Neural progenitor cell (in vitro differentiated cells): ENCODE data around the gene NAT10.

Source experiments
- CTCF ChIP-seq: fragments of 200-600 bp; sonication (generic); IDR thresholded peaks from 2 replicates; pipeline ENCODE4 v1.5.1; 2017; ENCODE audit warnings: antibody characterized with exemption, mild to moderate bottlenecking
- EZH2 ChIP-seq: fragments of 200-600 bp; sonication (generic); IDR thresholded peaks from 2 replicates; pipeline ENCODE4 v1.6.1; 2017; ENCODE audit warnings: antibody characterized with exemption, mild to moderate bottlenecking, moderate library complexity

- TF ChIP-seq CTCF = no peak
- no peak for TF ChIP-seq EZH2
These were observed 74.8 kb downstream of the NAT10 start for GRCh38 chr11:34180040-34180813.
